Measurements from ENCODE around the gene ACVR1B.

Gene ACVR1B

DNA sequence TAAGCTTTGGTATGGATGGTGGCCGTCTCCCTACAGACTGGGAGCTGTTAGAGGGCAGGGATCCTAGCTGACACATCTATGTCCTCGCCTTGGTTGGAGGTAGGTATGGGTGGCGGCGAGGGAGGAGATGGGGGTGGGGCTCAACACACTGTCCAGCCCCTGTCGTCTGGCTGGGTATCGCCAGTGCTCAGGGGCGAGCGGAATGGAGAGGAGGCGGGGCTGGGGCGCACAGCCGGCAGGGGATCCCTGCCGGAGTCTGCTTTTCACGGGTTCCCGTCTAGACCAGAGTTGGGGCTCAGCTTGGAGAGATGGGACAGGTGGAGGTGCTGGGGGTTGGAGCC, 71.3 kb downstream of the ACVR1B start:
- DNase-seq (ENCODE audit: low read depth), result no peak

DNA sequence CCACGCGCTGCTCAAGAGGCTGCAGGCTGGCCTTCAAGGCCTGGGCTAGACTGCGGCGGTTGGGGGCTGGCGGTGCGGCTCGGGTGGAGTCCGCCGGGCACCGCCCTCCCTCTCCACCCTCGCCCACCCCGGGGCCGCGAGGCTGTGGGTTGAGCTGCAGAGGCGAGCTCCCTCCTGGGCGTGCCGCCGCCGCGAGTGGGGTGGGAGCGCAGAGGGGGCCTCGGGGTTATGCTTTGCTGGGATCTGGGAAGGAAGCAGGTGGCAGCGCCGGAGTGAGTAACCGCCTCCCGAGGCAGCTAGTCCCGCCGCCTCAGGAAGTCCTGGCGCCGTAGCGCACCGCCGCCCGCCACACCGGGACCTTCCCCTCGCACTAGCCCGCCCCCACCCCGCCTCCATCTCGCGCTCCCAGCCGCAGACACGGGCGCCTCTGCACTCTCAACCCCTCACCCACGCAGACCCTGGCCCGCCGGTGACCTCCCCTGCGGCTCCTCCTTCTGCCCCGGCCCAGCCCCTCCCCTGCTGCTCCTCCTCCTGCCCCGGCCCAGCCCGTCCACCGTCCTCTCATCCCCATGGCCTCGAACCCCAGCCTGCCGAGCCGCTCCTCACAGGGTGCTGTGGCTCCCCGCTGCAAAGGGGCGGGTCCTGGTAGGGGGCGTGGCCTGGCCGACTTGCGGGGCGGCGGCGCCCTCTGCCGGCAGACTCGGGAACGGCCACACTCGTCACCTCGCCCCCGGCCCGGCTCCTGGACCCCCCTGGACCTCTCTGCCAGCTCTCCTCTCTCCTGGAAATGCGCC, 71.9 kb downstream of the ACVR1B start:
- DNase-seq (ENCODE audit: low read depth), result peak; percentile 52

DNA sequence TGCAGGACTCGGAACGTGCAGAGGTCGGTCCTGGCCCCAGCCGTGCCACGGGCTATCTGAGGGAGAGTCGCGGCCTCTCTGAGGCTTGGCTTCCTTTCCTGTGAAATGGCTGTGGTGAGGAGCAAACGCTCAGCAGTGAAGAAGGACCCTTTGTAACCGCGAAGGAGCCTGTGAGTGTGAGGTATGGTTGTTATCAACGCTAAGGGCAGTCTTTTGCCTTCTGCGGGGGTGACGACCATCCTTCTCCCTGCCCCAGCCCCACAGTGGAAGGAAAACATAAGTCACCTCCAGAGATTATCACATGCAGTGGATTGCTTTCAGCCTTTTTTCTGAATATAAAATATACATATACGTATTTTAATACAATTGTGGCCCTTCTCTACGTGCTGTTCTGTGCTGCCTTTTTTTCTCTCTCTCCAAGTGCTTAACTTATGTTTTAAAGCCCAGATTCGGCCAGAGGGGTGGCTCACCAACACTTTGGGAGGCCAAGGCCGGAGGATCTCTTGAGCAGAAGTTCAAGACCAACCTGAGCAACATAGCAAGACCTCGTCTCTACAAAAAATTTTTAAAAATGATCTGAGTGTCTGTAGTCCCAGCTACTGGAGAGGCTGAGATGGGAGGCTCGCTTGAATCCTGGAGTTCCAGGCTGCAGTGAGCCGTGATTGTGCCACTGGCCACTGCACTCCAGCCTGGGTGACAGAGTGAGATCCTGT, 72.6 kb downstream of the ACVR1B start:
- DNase-seq (ENCODE audit: low read depth), result no peak

DNA sequence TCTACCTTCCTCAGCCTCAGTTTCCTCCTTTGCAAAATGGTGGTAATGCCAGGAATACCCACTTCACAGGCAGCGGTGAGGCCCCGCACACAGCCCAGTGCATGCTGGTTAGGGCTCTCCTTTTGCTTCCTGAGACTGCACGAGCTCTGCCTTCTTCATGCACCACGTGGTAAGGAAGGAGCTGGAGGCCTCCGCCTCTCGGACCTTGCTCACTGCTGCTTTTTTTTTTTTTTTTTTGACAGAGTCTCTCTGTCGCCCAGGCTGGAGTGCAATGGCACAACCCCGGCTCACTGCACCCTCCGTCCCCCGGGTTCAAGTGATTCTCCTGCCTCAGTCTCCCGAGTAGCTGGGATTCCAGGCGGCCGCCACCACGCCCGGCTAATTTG, 73.3 kb downstream of the ACVR1B start:
- no peak for DNase-seq (ENCODE audit: low read depth)

- no peak for DNase-seq (ENCODE audit: low read depth)
Observed at GRCh38 chr12:52026263-52026662, 74.8 kb downstream of the ACVR1B start.

- DNase-seq (ENCODE audit: low read depth), result no peak
Observed at GRCh38 chr12:52027085-52027843, 75.8 kb downstream of the ACVR1B start.

DNA sequence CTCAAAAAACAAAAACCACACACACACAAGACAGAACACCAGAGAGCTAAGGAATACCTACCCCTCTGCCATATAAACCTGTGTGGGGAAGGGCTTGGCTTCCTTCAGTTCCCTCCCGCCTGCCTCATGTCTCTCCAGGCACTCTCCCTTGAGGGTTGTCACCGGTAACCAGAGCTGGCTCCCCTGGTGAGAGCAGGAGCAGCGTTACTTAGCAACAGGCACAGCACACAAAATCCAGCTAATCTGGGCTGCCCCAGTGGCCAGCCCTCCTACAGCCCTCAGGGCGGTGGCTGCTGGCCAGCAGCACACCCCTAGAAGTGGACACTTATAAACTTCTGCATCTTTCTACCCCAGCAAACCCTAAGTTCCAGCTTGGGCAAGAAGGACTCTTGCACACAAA, 78.2 kb downstream of the ACVR1B start:
- DNase-seq (ENCODE audit: low read depth), result peak; percentile 52

GRCh38 chr12:52032446-52032803, 80.9 kb downstream of the ACVR1B start:
- DNase-seq (ENCODE audit: low read depth), result peak; percentile 83

GRCh38 chr12:52032804-52033445, 81.4 kb downstream of the ACVR1B start:
- peak; percentile 99 for DNase-seq (ENCODE audit: low read depth)

GRCh38 chr12:52033446-52034140, 82.1 kb downstream of the ACVR1B start:
- no peak for DNase-seq (ENCODE audit: low read depth)

DNA sequence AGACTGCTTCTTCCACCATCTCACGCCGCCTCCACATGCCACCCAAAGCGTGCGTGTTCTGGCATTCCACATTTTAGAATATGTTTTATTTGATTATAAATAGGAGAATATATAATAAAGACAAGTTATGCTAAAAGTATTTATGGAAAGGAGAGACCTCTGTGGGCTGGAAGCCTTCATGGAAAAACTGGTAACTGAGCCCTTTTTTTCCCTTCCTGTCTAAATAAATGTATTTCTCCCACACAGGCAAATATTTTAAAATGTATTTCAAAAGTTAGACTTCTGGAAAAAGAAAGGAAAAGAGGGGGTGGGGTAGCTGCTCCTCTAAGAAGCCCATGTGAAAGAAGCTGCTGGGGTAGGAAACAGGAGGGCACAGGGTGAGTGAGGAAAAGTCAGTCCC, 83.7 kb downstream of the ACVR1B start:
- DNase-seq (ENCODE audit: low read depth), result no peak

GRCh38 chr12:52035926-52036325, 84.4 kb downstream of the ACVR1B start:
- no peak for DNase-seq (ENCODE audit: low read depth)

GRCh38 chr12:52036587-52037171, 85.2 kb downstream of the ACVR1B start:
- DNase-seq (ENCODE audit: low read depth), result peak; percentile 74

DNA sequence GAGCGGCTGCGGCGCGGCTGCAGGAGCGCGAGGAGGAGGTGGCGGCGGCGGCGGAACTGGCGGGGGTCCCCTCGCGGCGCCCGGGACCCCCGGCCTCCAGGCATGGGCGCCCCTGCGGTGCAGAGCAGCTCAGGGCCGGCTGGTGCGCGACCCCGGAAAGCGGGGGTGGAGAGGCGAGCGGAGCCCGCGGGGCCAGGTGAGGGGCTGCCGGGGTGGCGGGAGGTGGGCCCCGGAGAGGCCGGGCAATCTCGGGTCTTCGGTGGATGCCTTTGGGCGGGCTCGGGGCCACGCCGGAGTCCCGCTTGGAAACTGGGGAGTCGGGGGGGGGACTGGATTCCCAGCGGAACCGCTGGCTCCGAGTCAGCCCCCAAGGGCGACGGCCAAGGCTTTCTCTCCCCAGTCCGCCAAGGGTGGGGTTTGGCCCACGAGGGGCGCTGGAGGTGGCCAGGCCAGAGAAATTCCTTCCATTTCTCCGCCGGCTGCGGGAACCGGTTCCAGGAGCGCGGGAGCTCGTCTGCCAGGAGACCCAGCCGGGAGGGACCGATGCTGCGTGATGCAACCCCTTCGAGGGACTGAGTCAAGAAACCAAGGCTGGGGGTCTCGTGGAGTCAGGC, 85.9 kb downstream of the ACVR1B start:
- DNase-seq (ENCODE audit: low read depth), result peak; percentile 47

GRCh38 chr12:52038447-52038846, 86.9 kb downstream of the ACVR1B start:
- DNase-seq (ENCODE audit: low read depth), result no peak

DNA sequence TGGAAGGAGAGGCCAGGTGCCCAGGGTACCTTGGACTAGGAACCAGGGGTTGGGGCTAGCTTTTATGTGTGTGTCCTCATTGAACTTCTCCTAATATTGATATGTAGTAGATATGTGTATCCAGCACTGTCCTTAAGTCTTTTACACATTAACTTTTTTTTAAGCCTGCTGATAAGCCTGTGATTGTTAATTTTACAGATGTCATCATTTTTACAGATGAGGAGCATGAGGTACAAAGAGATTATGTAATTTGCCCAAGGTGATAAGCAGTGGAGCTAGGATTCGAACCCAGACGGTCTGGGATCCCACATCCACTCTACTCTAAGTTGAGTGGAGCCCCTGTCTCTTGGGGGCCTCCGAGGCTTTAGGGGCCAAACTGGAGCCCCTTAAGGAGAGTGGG, 89.5 kb downstream of the ACVR1B start:
- no peak for DNase-seq (ENCODE audit: low read depth)

DNA sequence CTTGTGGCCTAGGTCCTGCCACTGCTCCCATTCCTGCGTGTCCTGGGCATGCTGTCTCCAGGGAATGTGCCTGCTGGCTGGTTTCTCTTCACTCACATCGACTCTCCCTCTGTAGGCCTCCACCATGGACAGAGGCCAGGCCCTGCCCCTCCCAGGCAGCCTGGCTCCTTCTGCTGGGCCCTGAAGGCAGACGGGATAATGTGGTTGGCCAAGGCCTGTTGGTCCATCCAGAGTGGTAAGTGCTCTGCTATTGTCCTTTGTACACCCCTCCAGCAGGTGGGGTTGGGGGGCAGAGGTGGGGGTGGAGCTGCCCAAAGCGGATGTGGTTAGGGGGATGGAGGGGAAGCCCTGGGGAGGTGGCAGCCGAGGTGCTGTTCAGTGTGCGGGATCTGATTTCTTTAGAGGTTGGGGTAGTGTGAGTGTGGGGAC, 90.2 kb downstream of the ACVR1B start:
- DNase-seq (ENCODE audit: low read depth), result peak; percentile 45

- no peak for DNase-seq (ENCODE audit: low read depth)
Observed at GRCh38 chr12:52042706-52043385, 91.3 kb downstream of the ACVR1B start.

- no peak for DNase-seq (ENCODE audit: low read depth)
Observed at GRCh38 chr12:52043386-52044212, 92.1 kb downstream of the ACVR1B start.

All from iris pigment epithelial cell (primary cell).